Cardiac fibroblast (primary cell): ENCODE measurements around the gene OR5K2.

Source experiments
- DNase-seq, 2 donors: peaks; one replicate each; pipeline versions ENCODE4 v3.0.0 to v3.0.0-alpha.2; 2010; ENCODE audit warnings: low read depth in 2 of 2
- H3K4me3 ChIP-seq, 2 donors: replicated peaks in 1 of 2; 1 replicate in 1 of 2; 2 replicates in 1 of 2; pipeline ENCODE4 v1.5.1; 2011; ENCODE audit warnings: low read depth in 2 of 2, low read length in 2 of 2, mild to moderate bottlenecking in 2 of 2, moderate library complexity in 1 of 2
- CTCF ChIP-seq: IDR thresholded peaks from one replicate; pipeline ENCODE4 v1.5.1; 2011; ENCODE audit warnings: low read depth, mild to moderate bottlenecking, low read length, inconsistent platforms

The OR5K2 gene

GRCh38 chr3:98530676-98531075, 33.2 kb downstream of the OR5K2 start:
- DNase-seq: no peak
- no peak overlapping the region for H3K4me3 ChIP-seq
- TF ChIP-seq CTCF: no peak

- no peak for DNase-seq
- TF ChIP-seq CTCF: no peak
- no peak within 1 kb of the TSS for H3K4me3 ChIP-seq
These were observed 34.3 kb downstream of the OR5K2 start, which contains the start of gene GPR15 for GRCh38 chr3:98531622-98532274. Gene GPR15, plus strand, starts transcription at chr3:98531978. Its CDS starts 56 bp downstream, at chr3:98532034.

GRCh38 chr3:98532275-98532637, 34.8 kb downstream of the OR5K2 start:
- no peak for DNase-seq
- H3K4me3 ChIP-seq: no peak overlapping the region
- no peak for TF ChIP-seq CTCF

- TF ChIP-seq CTCF: no peak
- no peak overlapping the region for H3K4me3 ChIP-seq
- no peak for DNase-seq
These were observed 35.5 kb downstream of the OR5K2 start for GRCh38 chr3:98532709-98533571.

- DNase-seq: no peak
- no peak for TF ChIP-seq CTCF
- H3K4me3 ChIP-seq: no peak overlapping the region
These were observed 36.7 kb downstream of the OR5K2 start for GRCh38 chr3:98534168-98534567.

- no peak for TF ChIP-seq CTCF
- no peak for DNase-seq
- H3K4me3 ChIP-seq: no peak overlapping the region
These were observed 37.3 kb downstream of the OR5K2 start for GRCh38 chr3:98534734-98535133.
